HG03045 (cell line): Measurements from ENCODE around the gene PYGO2.
"Not testable (repeated sequence)": the region's sequence is repeated elsewhere in the genome, so short reads cannot be mapped to it uniquely, and the experiment has no call there.

ENCODE experiments used
- ATAC-seq: cut with Tn5 transposase; IDR thresholded peaks from one replicate; pipeline ENCODE4 v1.9.1; 2021; ENCODE audit warnings: mild to moderate bottlenecking, moderate library complexity; ENCODE audit not compliant: unreplicated experiment

PYGO2 gene

DNA sequence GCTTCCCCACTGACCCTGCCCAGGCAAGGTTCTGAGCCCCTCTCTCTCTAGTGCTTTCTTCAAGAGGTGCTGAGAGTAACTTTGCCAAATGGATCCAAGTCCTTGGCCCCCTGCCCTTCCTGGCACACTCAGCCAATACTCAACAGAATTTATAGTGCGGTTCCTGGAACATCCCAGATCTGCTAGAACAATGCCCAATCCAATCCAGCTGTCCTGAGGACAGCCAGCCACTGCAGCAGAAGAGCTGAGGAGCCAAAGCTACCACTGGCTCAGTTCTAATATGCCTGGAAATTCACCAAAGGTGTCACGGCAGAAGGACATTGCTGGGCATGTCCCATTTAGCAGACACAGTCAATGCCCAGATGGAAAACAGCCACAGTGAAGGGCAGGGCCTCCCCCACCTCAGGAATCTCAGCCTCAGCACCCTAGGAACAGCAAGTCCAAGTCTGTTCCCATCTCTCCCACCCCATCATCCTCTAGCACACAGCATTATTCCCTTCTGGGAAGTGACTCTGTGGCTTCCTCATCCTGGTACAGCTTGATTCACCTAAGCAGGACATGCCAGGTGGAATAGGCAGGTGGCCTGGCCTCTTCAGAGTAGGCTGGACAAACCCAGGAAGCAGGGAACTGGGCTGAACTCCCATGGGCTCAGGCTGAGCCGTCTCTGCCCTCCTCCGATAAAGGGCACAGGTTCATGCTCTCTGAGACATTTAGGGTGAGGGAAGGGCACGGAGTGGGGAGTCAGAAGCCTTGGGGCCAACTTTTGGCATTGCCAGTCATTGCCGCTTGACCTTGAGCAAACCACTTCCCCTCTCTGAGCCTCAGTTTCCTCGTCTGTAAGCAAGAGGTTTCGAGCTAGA is 49.7 kb downstream of the PYGO2 start:
- ATAC-seq: no peak

DNA sequence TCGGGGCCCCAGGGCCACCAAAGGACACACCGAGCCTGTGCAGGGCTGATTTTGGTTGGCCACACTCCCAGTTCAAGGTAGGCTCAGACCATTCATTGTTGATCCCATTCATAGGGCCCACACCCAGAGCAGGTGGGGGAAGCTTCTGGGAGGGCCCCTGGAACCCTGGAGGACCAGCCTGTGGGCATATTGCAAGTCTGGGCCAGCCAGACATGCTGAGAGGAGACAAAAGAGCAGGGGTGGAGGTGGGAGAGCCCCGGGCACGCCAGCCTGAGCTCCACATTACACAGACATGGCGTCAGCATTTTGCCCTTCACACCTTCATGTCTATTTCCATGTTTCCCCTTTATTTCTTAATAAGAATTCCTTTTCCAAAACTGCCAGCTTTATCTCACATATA is 50.7 kb downstream of the PYGO2 start:
- ATAC-seq: no peak

DNA sequence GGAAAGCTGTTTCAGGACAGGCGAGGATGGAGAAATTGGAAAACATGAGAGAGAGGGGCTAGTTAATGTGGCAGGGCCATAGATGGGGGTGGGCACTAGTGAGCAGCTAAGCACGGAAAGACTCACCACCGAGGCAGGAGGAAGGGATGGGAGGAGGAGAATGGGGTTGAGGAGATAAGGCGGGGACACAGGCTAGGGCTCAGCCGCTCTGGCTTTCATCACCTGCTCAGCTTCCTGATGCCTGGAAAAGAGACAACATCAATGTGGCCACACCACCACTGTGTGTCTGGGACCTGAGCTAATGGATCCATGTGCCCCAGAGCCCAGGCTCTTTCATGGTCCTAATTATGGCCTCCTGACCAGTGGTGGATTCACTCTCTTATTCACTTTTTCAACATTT is 52.6 kb downstream of the PYGO2 start:
- ATAC-seq: no peak

DNA sequence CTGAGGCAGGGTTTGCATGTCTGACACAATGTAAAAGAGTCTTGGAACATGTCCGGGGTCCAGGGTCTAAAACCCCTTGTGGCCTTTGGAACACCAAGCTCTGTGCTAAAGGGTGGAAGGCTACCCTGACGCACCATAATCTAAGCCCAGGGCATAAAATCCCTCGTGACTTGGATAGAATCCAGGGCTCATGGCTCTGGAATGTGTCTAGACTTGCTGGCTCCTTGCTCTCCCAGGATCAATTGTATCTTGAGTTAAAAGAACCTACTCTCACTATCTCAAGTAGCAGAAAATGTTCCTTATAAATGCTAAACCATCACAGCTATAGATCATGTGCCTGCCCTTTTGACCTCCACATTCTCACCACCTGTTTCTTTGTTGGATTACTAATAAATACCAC is 53.5 kb downstream of the PYGO2 start:
- ATAC-seq: not testable (repeated sequence)
